ENCODE results near the gene CSTB. TPM values are rescaled to one million over a fixed set of nuclear protein-coding genes. Genes with fewer than 3 reads are reported as not detected.

CSTB gene
- total and polyA plus RNA-seq, 2 of the 8 experiments (the other 6 are each of a cell fraction or from before 2014, with no cell fraction given), result 53.8 to 64.1 TPM

DNA sequence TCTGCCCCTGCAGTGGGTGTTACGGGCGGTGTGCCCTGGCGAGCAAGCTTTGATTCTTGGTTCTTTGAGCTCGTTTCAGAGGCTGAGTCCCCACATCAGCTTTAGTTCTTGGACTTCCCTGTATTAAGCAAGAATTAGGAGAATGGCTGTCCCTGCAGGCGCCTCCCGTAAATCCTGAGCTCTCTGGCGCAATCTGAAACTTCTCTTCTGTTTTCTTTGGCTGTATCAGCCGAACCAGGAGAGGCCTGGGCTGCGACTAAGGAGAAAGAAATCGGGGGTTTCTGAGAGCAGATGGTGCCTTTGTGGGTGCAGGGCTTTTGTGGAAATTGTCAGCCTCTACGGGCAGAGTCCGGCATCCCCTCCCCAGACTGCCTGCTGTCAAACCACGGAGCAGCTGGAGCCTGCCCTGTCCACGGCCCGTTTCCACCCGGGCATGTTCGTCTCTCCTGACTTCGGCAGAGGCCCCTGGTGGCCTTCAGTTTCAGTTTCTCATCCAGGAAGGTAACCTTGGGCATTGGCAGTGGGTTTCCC lies 17.9 kb downstream of the CSTB start:
- H3K4me1 ChIP-seq (replicated peaks in 1 of 4; ENCODE audit: control insufficient read depth in 3 of 4, insufficient read depth in 4 of 4, low read length in 3 of 4), result no peaks in the 10 kb centered on the region
- ChIA-PET CTCF (ENCODE audit: partially characterized antibody) (no interaction called here), POLR2A (ENCODE audit: partially characterized antibody) (interaction anchor here (0.9 to 2.5 kb wide), 4 partner anchors 10 to 16 kb away, joined by 3 to 7 read pairs (median 6); no protein-coding TSS in a partner anchor)
- H2AK5ac ChIP-seq (ENCODE audit: low read depth, low read length), result no peak overlapping the region
- no peak overlapping the region for H3K4me2 ChIP-seq (ENCODE audit: insufficient read depth in 1 of 2, low read depth in 2 of 2, low read length in 2 of 2)
- H3K23me2 ChIP-seq (ENCODE audit: low read depth, low read length), result no peaks in the 10 kb centered on the region
- no peak overlapping the region for H3K27ac ChIP-seq (ENCODE audit: low read depth, low read length)
- no peak overlapping the region for H3K18ac ChIP-seq (ENCODE audit: extremely low read depth, low read length)
- H3K56ac ChIP-seq (replicated peaks; ENCODE audit: insufficient read length, low read depth, low read length), result no peak overlapping the region
- 95% methylated on average over 18 of the region's 18 CpGs; no CpG with 5 or more reads in 1 of the 2 experiments for WGBS, 2 experiments (ENCODE audit: extremely low coverage in 1 of 2, insufficient coverage in 1 of 2, insufficient read length in 1 of 2, insufficient replicate concordance in 2 of 2, low coverage in 1 of 2, low lambda C conversion rate in 2 of 2, missing lambda C conversion rate in 1 of 2)
- no peaks in the 10 kb centered on the region for H3K79me2 ChIP-seq (ENCODE audit: control insufficient read depth in 1 of 2, insufficient read depth in 2 of 2, low read length in 2 of 2)
- no peak overlapping the region for H2BK12ac ChIP-seq (ENCODE audit: low read depth, low read length)
- no peaks in the 10 kb centered on the region for H3K27me3 ChIP-seq (replicated peaks in 1 of 4; ENCODE audit: control insufficient read depth in 3 of 4, extremely low read depth in 1 of 4, insufficient read depth in 3 of 4, low read length in 3 of 4)
- no peaks in the 10 kb centered on the region for H3K9me3 ChIP-seq (ENCODE audit: insufficient read depth in 2 of 2, low read depth in 1 of 2, low read length in 1 of 2)
- no peak overlapping the region for H3K9ac ChIP-seq (replicated peaks in 1 of 4; ENCODE audit: extremely low read depth in 1 of 4, low read depth in 3 of 4, low read length in 3 of 4)
- no peak overlapping the region for H2BK120ac ChIP-seq (replicated peaks; ENCODE audit: low read depth, low read length)
- H4K8ac ChIP-seq (ENCODE audit: extremely low read depth, insufficient read depth, low read length), result no peak overlapping the region
- TF ChIP-seq KDM4A (IDR thresholded peaks at IDR 0.05; ENCODE audit: low read depth, low read length, severe bottlenecking) (no peak), HDAC6 (IDR thresholded peaks at IDR 0.05; ENCODE audit: low read depth, low read length) (no peak), EZH2 (IDR thresholded peaks at IDR 0.05; ENCODE audit: low read depth, low read length, severe bottlenecking) (no peak), SP2 (IDR thresholded peaks at IDR 0.05; ENCODE audit: low read length) (no peak)
- TF ChIP-seq, protein P1, sequence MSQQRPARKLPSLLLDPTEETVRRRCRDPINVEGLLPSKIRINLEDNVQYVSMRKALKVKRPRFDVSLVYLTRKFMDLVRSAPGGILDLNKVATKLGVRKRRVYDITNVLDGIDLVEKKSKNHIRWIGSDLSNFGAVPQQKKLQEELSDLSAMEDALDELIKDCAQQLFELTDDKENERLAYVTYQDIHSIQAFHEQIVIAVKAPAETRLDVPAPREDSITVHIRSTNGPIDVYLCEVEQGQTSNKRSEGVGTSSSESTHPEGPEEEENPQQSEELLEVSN (IDR thresholded peaks at IDR 0.05), result no peak
- H2BK5ac ChIP-seq (ENCODE audit: low read depth, low read length), result no peak overlapping the region
- no peak overlapping the region for H4K5ac ChIP-seq (ENCODE audit: insufficient read length, low read depth, low read length)
- no peak overlapping the region for H2BK15ac ChIP-seq (ENCODE audit: low read length)
- H2AFZ ChIP-seq (ENCODE audit: low read length), result no peak overlapping the region
- no peak overlapping the region for H3K23ac ChIP-seq (ENCODE audit: insufficient read length)
- peaks cover 0 to 12% of the 10 kb centered on the region in 2 experiments for H4K20me1 ChIP-seq (replicated peaks in 1 of 2; ENCODE audit: control insufficient read depth in 1 of 2, insufficient read depth in 2 of 2, low read length in 2 of 2)
- H2BK20ac ChIP-seq (ENCODE audit: low read length), result no peak overlapping the region
- H3K79me1 ChIP-seq (ENCODE audit: low read depth, low read length), result no peaks in the 10 kb centered on the region
- H3K4me3 ChIP-seq (ENCODE audit: extremely low read depth in 1 of 4, insufficient read depth in 2 of 4, low read depth in 3 of 4, low read length in 4 of 4), result no peak overlapping the region
- peaks cover 5 to 29% (median 15%) of the 10 kb centered on the region in 4 experiments; a peak in 7 of 8 replicates for H3K36me3 ChIP-seq (ENCODE audit: control insufficient read depth in 2 of 4, insufficient read depth in 4 of 4, low read length in 3 of 4)
- FAIRE-seq, result no peak
- H3K4ac ChIP-seq (replicated peaks; ENCODE audit: insufficient read length, low read depth, low read length), result no peak overlapping the region
- no peak for DNase-seq (ENCODE audit: low read depth in 1 of 2, low spot score in 2 of 2)
- H4K91ac ChIP-seq (replicated peaks; ENCODE audit: insufficient read length, low read length), result no peak overlapping the region
- H3K14ac ChIP-seq (ENCODE audit: insufficient read length), result no peak overlapping the region
